GM15510 (cell line): ENCODE measurements around the gene C5orf58.

Experiments used
- POLR2A ChIP-seq: IDR thresholded peaks from 3 replicates; pipeline ENCODE4 v1.6.1; 2011; ENCODE audit warnings: borderline replicate concordance; ENCODE audit not compliant: insufficient read length; ENCODE audit errors: extremely low read depth

Gene C5orf58

DNA sequence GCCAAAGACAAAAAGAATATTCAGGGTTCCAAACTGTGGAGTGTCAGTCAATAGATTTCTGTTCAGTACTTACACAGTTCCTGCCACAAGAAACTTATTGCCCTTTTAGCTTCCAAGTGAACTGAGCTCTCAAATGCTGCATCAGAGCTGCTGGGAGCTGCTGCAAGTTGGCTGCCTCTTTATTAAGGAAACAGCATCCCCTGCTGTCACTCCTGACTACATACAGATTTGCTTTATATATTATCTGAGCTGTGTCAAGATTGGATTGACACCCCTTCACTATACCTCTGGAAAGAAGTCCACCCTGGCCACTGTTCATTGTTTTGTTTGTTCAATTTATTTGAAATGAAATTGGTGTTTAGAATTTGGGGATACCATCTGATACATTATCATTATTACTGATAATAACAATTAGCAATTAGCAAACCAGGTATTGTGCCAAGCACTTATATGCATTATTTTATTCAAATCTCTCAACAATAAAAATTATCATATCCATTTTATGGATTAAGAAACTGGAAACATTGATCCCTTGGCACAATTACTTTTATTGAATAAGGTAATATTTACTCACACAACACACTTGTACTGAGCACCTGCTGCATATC is 16.4 kb upstream of the C5orf58 start:
- no peak for TF ChIP-seq POLR2A

DNA sequence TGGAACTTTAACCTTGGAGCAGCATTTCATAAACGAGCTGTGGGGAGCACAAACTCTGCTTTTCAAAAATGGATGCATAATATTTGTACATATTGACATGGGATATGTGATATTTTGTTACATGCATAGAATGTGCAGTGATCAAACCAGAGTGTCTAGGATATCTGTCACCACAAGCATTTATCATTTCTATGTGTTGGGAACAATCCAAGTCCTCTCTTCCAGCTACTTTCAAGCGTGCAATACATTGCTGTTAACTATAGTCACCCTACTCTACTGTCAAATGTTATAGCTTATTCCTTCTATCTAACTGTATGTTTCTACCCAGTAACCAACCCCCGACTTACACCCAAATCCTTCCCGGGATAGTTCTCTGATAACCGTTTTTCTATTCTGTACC is 15.0 kb upstream of the C5orf58 start:
- TF ChIP-seq POLR2A: no peak

DNA sequence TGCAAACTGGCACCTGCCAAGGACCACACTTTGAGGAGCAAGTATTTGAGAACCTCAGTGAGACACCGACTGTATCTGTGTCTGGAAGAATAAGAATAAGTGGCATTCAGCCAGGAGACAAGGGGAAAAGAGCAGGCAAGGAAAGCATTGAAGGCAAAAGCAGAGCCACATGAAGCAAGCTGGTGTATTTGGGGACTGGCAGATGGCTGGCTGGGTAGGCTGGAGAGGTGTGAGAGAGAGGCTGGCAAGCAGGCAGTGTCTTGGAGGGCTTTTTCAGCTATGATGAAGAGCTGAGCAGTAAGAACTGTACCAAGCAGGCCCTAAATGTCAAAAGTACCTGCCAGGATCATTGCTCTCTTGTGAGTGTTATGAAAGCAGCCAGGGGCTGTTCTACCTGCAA is 14.1 kb upstream of the C5orf58 start:
- no peak for TF ChIP-seq POLR2A

DNA sequence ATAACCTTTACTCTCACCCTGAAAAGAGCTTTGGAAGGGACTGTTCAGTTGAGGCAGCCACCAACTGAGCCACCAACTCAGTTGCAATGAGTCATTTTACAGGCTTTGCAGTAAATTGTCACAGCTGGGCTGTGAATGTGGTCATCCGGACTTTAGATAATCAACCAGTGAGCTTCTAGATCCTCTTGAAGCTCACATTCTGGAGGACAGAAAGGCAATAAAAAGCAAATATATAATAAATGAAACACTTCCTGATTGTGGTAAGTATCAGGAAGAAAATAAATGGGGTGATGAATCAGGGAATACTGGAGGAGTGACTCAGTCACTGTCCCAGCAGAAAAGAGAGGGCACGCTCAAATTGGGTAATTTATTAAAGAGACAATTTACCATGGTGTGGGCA is 13.2 kb upstream of the C5orf58 start:
- TF ChIP-seq POLR2A: no peak

DNA sequence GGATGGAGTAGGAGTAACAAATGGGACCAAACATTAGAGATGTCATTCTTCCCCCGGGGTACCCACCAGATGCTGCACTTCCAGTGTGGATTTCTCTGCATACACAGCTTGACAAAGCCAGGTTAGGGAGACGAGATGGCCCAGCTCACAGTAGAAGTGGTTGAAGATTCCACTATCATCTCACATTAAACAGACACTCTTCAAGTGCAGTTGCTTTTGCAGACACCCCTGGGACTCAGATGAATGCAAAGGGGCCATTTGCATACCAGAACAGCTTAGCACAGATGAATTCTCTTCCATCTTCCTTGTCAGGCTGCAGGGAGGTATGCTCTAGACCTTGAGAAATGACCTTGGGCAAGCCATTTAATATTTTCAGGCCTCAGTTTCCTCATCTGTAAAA is 12.6 kb upstream of the C5orf58 start:
- no peak for TF ChIP-seq POLR2A

DNA sequence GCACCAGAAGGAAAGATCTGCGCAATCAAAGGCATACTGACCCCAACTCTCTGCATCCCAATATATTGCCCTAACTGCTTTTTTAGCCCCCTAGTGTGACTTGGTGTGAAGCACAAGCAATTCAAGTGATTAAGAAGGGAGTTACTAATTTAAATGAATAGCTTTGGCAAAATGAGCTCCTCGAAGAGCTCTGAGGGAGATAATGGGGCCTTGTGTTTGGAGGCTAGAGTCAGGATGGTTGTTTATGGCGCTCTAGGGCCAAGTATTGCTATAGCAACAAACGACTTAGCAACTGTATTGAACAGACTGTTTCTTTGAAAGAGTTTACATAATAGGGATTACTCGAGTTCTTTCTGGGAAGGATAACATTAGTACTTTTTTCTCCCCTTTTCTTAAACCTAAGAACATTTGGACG is 11.5 kb upstream of the C5orf58 start:
- TF ChIP-seq POLR2A: no peak

DNA sequence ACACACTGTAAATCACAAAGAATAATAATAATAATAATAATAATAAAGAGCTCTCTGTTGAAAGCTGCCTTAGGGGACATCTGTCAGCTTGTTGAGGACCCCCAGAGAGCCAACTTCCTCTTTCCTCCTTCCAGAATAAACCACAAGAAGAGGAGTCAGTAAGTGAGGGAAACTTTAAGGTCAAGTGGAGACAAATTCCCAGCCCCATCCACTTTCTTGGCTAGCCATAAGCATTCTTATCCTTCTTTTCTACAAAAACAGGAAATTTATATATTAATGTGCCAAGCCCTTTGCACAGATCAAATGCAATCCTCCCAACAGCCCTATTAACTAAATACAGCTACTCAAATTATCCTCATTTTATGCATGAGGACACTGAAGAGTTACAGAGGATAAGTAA is 9.4 kb upstream of the C5orf58 start:
- no peak for TF ChIP-seq POLR2A

DNA sequence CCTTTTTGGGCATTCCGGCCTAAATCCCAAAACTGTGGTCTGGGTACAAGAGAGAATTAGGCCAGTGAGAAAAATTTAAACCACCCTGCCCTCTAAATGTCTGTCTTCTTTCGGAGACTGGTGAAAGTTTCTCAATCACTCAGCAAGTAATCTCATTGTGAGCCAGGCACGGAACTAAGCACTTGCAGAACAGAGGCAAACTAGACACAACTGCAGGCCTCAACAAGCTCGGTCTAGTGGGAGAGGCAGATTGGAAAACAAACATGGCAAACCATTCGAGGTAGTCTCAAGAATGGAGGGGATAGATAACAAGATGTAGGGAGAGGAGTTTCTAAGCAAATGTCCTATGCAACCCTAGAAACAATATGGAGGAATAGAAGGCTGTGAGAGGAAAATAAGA is 8.9 kb upstream of the C5orf58 start:
- no peak for TF ChIP-seq POLR2A

DNA sequence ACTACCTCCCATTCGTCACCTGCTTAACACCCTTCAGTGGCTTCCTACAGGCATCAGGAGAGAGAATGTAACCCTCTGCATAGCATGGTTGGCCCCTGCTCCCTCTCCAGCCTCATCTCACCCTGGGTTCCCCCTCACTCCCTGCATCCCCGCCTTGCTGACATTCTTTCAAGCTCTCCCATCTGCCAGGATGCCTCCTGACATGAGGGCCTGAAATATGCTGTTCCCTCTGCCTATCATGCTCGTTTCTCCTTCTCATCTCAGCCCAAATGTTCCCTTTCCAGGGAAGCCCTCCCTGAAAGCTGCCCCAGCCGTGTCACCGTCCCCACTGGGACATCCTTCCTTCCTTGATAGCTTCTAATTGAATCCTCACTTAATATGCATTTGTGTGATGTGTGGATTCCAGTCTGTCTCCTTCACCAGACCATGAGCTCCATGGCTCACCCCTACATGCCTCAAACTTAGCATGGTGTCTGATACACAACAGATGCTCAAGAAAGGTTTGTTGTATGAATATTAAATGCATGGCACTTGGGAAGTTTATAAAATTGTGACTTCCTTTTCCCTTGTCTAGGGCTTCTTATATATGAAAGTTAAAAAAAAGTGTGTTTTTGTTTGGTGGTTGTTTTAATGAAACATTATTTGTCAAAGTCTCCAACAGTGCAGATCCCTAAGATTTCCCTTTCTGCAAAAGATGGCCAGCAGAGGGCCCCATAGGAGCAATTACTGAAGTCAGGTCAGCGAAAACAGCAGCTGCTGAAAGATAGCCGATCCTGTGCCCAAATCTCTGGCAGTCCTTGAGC is 7.3 kb upstream of the C5orf58 start:
- no peak for TF ChIP-seq POLR2A

DNA sequence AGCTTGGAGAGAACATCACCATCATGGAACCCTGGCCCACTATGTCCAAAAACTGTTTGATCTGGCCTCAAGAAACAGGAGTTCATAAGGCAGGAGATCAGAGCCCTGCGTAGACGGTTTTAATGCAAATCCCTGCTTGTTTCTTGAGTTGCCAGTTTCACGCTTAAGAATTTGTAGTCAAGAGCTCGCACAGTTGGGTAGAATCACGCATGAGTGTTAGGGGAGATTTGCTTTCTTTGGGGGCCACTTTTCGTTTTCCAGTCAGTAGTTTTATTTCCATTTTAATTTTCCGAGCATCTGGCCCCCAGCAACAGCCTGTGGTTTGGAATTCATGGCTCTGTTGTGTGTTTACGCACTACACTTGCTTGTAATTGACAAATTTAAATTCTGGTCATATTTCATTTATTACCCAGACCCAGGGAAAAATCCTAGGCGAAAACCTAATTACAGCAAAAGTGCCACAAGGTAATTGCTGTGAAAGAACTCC is 6.6 kb upstream of the C5orf58 start:
- no peak for TF ChIP-seq POLR2A

DNA sequence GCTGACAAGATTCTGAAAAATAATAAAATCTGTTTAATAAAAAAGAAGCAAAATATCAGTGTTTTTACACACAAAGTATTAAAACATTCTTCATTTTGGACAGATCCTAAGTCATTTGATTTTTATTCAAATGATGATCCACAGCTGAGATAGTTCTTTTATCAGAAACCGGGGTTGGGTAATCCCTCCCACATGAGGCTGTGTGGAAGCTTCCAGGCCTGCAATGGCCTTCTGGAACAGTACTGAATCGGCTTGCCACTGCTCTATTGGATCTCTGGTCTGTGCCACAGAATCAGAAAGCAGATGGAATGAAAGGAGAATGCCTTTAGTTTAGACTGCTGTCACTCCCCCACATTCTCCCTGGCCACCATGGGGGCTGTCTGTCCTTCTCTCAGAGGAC is 6.1 kb upstream of the C5orf58 start:
- TF ChIP-seq POLR2A: no peak

DNA sequence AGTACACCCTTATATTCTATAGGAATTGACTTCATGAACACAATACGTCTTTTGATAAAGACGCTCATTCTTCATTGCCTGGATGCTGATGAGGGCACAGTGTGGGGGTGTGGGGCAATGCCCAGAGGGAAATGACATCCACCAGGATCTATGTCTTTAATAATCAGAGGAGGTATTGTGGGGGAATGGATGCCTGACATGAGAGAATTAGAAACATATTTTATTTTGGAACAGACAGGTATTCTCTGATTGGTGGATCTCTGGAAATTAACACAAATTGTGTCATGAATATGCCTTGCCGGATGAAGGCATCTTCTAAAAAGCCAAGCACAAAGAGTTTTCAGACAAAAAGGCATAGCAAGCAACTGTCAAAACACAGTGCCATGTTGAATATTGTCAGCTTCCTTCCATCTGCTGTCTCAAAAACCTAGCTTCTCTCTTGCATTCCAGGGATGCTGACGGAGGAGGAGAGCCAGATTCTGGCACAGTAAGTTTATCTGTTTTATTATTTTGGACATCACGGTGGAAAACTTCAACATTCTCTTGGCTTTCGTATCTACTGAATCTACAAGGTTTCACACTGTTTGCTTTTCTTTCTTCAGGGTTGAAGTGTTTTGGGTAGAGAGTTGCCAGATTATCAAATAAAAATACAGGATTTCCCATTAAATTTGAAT is 3.9 kb upstream of the C5orf58 start:
- TF ChIP-seq POLR2A: no peak

DNA sequence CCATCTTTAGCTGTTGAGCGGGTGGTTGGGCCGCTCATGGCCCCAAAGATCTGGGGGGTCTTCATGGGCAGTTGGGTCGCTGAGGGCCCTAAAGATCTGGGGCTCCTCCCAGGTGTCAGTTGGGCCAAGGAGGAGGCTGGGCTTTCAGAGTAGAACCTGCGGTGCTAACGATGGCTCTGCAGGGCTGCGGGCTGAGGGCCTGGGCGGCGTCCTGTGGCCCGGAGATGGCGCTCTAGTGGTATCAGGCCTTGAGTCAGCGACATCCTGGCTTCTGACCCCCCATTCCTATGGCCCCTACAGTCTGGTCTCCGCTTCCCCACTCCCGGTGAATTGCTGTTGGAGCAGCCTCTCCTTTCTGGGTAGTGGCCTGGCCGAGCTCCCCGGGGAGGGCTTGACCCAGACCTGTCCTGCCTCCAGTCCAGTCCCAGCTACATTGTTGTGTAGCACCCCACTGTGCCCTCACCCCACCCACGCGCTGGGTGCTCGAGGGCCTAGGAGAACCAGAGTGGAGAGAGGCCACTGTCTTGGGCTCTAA is 640 bp downstream of the C5orf58 start:
- no peak for TF ChIP-seq POLR2A

DNA sequence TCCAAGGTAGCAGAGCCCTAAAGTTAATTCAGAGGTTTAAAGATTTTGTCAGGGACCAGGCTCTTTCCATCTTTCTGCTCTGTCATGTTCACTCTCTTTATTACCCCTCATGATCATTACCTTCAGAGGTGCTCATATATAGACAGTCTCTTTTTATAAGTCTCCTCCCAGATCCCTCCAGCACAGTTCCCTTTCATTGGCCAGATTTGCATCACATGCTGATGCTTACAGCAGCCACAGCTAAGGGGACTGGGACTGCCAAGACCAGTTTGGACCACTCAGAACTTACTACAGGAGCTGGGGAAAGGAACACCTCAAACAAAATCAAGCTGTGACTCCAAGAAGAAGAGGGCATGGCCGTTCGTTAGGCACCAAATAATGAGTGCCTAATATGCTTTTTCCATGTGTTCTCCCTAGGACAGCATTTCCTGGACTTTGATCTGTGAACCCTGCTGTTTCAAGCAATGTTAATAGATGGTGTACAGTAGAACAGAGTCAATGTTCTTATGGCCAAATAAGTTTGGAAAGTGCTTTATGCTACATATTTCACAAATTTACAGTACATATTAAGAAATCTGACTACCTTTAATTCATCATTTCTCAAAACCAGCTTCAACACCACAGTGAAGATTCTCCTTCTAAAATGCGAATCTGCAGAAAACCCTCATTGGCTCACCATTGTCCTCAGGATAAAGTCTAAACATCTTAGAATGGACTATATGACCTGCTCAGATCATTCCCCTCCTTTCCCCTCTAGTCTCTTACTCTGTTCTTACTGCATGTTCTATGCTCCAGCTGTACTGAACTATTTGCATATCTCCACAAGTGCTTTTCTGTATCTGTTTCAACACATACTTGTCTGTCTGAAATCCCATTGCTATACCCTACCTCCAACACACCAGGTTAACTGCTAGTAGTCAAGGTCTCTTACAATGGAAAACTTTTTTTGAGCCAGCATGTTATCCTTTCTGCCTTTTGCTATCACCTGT is 3.4 kb downstream of the C5orf58 start:
- TF ChIP-seq POLR2A: no peak

DNA sequence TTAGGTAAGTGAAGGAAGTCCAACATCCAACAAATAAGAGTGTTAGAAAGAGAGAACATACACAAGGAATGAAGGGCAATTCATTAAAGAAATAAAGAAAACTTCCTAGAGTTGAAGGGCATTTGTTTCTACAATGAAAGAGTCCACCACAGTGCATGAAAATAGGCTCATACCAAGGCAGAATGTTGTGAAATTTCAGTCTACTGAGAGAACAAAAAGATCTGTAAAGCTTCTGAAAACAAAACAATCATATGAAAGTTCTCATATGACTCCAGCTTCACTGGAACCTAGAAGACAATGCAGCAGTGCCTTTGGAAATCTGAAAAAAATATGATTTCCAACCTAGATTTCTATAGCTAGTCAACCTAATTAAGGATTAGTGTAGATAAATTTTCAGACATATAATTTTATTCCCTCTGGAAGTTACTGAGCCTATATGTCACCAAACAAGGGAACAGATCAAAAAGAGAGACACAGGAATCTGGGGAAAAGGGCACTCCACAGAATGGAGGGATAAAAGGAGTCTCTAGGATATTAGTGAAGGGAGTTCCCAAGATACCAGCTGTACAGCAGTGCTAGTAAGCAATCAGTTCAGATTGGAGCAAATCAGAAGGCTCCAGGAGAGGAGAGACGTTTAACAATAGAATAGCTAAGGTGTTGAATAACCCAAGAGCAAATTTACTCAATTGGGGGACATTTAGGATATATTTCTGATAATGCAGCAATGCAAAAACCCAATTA is 5.8 kb downstream of the C5orf58 start:
- TF ChIP-seq POLR2A: no peak
